Lower leg skin (tissue), 3 donors: Measurements from ENCODE around the gene LAD1.

Experiments used
- POLR2A ChIP-seq, 2 donors: fragments of 450-650 bp; IDR thresholded peaks; one replicate each; pipeline ENCODE4 v1.6.1; 2016 to 2017; ENCODE audit warnings: antibody characterized with exemption in 2 of 2, mild to moderate bottlenecking in 1 of 2, moderate library complexity in 1 of 2
- TF ChIP-seq, protein P1 (sequence below), 3 donors: fragments of 450-650 bp; IDR thresholded peaks; one replicate each; pipeline ENCODE4 v1.5.1; 2016; ENCODE audit warnings: antibody characterized with exemption in 3 of 3, mild to moderate bottlenecking in 3 of 3, moderate library complexity in 2 of 3

DNA sequence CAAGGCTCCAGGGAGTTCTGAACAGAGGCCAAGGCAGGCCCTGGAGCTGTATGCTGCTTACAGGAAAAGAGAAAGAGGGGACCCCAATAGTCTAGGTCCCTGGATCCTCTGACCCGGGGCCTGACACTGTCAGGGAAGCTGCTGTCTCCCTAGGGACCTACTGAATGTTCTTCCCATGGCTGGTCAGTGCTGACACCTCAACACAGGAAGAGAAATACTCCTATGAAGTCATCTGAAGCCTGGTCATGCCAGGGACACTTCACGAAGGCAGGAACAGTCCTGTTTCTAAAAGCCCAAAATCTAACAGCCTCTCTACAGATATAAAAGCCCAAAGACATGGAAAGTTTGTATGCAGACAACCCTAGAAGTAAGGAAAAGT, 1.7 kb upstream of the LAD1 start:
- TF ChIP-seq, protein P1, sequence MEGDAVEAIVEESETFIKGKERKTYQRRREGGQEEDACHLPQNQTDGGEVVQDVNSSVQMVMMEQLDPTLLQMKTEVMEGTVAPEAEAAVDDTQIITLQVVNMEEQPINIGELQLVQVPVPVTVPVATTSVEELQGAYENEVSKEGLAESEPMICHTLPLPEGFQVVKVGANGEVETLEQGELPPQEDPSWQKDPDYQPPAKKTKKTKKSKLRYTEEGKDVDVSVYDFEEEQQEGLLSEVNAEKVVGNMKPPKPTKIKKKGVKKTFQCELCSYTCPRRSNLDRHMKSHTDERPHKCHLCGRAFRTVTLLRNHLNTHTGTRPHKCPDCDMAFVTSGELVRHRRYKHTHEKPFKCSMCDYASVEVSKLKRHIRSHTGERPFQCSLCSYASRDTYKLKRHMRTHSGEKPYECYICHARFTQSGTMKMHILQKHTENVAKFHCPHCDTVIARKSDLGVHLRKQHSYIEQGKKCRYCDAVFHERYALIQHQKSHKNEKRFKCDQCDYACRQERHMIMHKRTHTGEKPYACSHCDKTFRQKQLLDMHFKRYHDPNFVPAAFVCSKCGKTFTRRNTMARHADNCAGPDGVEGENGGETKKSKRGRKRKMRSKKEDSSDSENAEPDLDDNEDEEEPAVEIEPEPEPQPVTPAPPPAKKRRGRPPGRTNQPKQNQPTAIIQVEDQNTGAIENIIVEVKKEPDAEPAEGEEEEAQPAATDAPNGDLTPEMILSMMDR (IDR thresholded peaks at IDR 0.05): no peak
- TF ChIP-seq POLR2A (IDR thresholded peaks at IDR 0.05): no peak
